ENCODE data around the gene TUBB6.

TUBB6 gene

DNA sequence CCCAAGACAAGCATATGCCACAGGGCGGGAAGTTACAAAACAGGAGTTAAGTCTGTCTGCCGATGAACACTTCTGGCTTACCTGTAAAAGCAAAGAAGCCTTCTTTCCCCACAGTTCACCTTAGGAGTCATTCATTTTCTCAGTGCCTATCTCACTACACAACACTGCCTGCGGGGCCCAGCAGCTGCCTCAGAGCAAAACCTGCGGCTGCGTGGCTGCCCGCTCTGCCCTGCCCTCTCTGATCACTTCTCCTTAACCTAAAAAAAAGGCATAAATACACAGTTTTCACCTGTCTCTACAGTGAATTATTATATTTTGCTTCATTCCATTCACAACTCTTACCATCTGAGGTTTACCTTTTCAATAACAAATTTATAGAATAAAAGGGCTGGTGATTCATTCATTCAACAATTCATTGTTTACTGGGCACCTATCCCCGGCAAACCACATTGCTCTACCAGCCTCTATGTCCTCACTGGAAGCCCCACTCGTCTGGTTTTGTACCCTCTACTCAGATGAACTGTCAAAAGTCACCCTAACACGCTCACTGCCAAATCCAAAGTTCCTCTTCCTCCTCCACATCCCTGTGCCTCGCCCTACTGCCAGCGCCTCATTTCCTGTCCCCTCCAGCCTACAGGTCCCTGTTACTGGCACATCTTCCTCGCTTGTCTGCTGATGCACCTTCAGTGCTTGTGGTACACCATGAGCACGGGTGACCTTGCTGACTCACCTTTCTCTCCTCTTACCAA lies 37.6 kb downstream of the TUBB6 start:
- no peak for DNase-seq

DNA sequence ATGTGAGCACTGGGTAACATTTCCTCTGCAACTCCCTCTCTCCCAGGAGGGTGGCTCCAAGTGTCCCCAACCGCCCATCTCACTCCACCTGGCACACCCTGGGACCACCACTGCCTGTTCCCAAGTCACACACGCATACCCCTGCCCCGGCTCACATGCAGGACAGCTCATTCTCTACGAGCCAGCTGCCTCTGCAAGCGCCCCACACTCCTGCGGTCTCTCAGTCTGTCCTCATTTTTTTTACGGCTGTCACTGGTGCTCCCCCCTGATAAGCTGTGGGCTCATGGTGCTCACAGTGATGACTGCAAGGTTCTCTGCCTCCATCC lies 38.2 kb downstream of the TUBB6 start:
- no peak for DNase-seq

DNA sequence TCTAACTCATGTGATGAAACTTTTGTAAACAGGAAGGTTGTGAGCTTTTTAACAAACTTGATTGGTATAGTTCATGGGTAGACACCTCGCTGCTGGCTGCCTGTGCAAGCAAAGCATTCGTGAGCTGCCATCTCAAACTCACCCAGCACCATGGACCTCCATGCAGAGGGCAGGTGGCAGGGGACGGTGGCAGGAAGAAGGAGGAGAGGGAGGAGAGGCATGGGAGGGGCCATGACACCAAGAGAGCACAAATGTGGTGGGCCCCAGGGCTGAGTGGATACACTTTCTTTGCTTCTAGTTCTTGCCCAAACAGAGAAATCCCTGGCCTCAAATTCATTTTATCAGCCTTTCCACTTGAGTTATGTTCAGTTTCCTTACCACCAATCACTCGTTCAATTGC lies 39.9 kb downstream of the TUBB6 start:
- no peak for DNase-seq

DNA sequence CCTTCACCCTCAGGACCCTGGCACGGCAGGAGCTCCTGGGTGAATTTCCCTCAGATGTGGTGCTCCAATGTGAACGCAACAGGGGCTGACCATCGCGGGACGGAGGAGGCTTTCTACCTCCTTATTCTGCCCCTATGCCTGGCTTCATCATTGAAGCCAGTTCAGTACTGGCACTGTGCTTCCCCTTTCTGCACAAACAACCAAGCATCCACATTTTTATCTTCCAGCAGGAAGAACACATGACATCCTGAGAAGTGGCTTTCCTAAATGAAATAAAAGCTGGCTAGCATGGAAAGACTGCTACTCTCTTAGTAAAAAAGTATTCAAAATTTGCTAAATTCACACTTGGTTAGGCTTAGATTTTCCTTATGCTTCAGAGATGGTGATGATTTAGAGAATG lies 44.1 kb downstream of the TUBB6 start:
- no peak for DNase-seq

DNA sequence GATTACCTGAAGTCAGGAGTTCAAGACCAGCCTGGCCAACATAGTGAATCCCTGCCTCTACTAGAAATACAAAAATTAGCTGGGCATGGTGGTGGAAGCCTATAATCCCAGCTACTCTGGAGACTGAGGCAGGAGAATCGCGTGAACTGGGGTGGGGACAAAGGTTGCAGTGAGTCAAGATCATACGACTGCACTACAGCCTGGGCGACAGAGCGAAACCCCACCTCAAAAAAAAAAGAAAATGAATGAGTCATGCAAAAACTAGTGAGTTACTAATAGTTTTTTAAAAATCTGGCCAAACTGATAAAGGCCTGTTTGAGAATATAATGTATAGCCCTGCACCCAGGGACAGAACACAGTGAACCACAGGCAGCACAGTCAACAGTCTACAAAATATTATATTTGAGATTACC lies 51.5 kb downstream of the TUBB6 start:
- no peak for DNase-seq

DNA sequence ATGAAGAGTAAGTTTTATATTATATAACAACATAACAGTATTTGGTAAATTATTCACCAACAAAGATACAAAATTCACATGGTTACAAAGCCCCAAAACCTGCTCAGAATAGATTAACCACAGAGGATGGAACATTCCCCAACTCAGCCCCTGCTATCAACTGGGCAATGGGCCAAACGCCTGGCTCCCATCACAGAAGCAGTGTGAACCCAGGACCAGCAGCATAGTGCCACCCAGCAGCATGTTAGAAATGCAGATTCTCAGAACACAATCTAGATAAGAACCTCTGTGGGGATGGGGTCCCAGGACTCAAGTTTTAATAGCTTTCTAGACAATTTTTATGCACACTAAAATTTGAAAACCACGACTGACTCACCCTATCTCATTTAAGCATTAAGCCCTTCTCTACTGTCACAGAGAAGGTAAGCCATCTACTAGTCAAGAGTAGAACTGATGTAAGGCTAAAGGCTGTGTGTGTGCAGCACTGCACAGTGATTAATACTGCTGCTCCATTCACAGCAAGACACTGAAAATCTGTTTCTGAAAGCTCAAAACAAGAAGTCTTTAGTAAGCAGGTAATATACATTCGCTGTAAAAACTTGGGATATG lies 53.8 kb downstream of the TUBB6 start:
- DNase-seq, result no peak

DNA sequence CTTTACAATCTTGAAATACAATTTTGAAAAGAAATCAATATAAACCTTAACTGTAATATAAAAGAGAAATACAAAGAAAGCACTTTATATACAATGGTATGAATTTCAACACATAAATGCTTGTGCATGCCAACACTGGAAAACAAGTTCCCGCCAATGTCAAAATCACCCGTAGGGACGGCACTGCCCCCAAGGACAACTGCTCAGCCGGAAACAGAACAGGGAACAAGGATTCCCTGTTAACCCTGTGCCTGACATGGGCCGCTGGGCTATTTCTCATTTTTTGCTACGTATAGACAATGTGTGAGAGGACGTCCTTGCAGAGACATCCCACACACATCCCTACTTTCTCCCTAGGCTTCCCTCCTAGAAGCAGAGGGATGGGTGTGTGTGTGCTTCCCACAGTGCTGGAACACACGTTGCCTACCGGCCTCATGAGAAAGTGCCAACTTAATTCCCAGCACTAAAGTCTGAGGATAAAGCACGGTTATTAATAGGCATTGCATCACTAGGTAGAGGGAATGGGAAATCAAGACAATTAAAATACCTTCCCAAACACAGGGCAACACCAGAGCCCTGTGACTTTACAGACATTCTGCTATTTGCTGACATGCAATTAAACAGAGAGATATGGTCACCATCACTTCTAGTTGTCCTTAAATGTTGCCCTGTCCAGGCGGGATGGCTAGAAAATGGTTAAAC lies 54.6 kb downstream of the TUBB6 start:
- no peak for DNase-seq

DNA sequence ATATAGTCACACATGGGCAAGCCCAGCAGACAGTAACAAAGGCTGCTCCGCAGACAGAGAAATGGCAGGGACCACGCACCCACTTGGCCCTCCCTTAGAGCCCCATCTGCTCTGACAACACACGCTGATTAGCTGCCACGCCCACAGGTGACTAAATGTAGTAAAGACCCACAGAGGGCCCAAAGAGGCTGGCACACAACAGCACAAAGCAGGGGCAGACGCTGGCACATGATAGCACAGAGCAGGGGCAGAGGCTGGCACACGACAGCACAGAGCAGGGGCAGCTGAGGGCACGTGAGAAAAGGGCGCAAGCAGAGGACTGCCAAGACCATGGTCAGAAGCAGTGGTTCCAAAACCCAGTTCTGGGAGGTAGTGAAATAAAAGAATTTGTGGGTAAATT lies 58.3 kb downstream of the TUBB6 start:
- no peak for DNase-seq

DNA sequence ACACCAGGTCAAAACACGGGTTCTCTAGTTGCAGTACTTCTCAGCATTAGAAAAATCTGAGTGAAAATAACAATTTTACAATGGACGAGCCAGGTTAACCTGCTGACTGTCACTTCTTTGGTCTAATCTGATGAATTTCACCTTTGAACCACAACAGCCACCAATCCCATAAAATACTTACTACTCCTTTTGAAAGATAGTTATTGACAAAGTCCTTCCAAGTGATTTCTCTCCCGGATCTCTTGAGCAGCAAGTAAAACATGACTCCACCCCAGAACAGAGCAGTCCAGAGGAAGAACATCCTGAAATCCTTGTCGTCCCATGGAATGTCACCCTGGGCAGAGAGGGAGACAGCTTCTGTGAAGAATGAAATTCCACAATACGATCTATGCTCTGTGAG lies 58.7 kb downstream of the TUBB6 start:
- DNase-seq, result no peak

DNA sequence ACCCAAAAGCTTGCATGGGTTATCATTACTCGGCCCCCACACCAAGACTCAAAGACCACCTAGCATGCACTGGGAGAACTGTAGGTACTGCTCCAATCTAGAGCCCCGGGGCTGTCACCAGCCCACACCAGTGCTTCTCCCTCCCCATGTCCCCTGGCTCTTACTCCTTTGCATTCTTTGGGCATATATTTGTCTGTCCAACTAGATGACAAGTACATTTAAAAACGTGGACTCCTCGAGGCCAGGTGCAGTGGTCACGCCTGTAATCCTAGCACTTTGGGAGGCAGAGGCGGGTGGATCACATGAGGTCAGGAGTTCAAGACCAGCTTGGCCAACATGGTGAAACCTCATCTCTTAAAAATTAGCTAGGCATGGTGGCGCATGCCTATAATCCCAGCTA lies 61.2 kb downstream of the TUBB6 start:
- no peak for DNase-seq

DNA sequence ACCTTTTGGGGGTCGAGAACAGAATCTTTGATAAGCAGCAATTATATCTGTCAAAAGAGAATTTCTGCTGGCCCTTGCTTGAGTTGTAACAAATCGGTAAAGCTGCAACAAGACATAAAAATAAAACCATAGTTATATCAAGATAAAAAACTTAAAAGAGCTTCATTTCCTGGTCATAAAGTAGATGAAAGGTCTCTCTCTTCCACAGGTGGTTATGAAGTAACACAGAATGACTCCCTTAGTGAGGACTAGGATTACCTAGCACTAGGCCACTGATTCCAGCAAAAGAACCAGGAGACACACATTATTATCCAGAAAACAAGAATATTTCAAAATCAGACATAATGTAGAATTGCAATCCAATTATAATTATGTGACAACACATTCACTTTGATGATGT lies 63.5 kb downstream of the TUBB6 start:
- no peak for DNase-seq

DNA sequence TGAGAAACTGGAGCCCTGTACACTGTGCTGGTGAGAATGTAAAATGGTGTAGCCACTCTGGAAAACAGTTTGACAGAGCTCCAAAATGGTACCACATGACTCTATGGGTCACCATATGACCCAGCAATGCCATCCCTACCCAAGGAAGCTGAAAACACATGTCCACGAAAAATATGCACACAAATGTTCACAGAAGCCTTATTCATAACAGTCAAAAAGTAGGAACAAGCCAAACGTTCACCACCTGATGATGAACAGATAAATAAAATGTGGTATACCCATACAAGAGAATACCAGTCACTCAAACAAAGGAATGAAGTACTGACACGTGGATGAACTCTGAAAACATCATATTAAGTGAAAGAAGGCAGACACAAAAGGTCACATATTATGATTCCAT lies 64.4 kb downstream of the TUBB6 start:
- no peak for DNase-seq

DNA sequence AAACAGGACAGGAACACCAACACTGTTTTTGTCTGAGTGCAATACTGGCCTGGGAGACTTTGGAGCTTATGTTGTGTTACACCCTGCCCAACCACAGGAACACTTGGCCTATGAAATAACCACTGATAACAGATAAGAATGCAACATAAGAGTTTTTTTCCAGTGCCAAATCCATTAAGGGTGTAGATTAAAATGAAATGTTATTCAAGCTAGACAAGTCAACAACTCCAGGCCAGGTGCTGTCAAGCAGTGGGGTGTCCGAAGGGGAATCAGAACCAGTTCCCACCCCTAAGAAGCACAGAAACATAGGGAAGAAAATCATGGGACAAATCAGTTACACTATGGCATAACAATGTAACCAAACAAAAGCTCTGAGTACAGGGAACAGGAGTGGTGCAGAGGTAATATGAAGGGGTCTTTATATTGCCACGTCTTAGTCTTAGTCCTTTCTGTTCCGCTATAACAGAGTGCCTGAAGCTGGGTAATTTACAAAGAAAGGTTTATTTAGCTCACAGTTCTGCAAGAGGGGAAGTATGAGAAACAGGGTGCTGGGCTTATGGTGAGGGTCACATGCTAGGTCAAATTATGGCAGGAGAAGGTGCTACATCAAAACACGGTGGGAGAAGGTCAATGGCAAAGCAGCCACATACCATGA lies 65.2 kb downstream of the TUBB6 start:
- no peak for DNase-seq

DNA sequence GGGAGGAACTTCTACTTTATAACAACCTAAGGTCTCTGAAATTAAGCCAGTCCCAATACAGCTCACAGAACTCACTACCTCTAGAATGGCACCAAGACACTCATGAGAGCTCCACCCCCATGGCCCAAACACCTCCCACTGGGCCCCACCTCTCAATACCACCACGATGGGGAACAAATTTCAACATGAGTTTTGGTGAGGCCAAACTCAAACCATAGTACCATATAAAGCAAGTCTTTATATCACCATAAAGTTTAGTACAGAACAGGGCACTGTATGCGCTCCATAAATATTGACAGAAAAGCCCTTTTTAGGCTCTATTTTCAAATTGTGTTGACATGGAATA lies 65.7 kb downstream of the TUBB6 start:
- DNase-seq, result no peak

DNA sequence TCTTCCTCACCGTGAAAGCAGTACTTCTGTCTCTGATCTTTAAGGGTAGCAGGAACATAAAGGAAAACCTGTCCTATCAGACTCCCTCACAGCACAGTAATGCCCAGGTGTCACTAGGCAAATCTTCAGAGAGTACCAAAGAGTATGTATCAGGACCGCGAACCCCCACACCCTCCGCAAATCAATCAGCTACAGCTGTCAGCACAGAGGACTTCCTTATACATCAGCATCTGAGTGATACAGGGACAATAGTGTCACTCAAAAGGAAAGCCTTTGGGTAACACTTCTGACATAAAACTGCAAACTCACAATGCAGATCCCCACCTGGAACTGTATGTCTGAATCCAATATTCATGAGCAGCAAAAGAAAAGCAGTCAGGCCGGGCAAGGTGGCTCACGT lies 66.4 kb downstream of the TUBB6 start:
- no peak for DNase-seq

Measured in activated CD8-positive, alpha-beta memory T cell treated with anti-CD3 and anti-CD28 coated beads, Interleukin-2, amount 50 U/mL, for 4 hours (primary cell).